Thoracic aorta (tissue), 2 donors: ENCODE measurements around the gene PRSS1. TPM values are rescaled to one million over a fixed set of nuclear protein-coding genes. Genes with fewer than 3 reads are reported as not detected.
"Not testable (repeated sequence)": the region's sequence is repeated elsewhere in the genome, so short reads cannot be mapped to it uniquely, and the experiment has no call there.

Source experiments
- ATAC-seq: fragments of 150-250 bp; one replicate; pipeline ENCODE4 v1.8.0; 2017; ENCODE audit warnings: low read depth; ENCODE audit not compliant: insufficient number of reproducible peaks, low FRiP score
- DNase-seq: peaks from one replicate; pipeline ENCODE4 v3.0.0-alpha.2; 2020; ENCODE audit warnings: low spot score
- H3K27ac ChIP-seq, 2 donors: fragments of 200-600 bp; sonication (generic); 1 replicate in 1 of 2; 2 replicates in 1 of 2; pipeline ENCODE4 v1.5.1; 2016; ENCODE audit warnings: mild to moderate bottlenecking in 2 of 2, moderate library complexity in 2 of 2
- H3K27me3 ChIP-seq: fragments of 200-600 bp; sonication (generic); replicated peaks from 2 replicates; pipeline ENCODE4 v1.6.0; 2016; ENCODE audit warnings: mild to moderate bottlenecking; ENCODE audit not compliant: insufficient read depth
- H3K36me3 ChIP-seq: fragments of 200-600 bp; sonication (generic); one replicate; pipeline ENCODE4 v1.5.1; 2016
- H3K4me1 ChIP-seq, 2 donors: fragments of 200-600 bp; sonication (generic); 1 replicate in 1 of 2; 2 replicates in 1 of 2; pipeline versions ENCODE4 v1.5.1 to v1.6.0; 2016; ENCODE audit warnings: low read depth in 2 of 2, mild to moderate bottlenecking in 1 of 2; ENCODE audit not compliant: control insufficient read depth in 1 of 2
- H3K4me3 ChIP-seq: fragments of 200-600 bp; sonication (generic); 2 replicates; pipeline ENCODE4 v1.5.1; 2016; ENCODE audit warnings: mild to moderate bottlenecking
- H3K9me3 ChIP-seq: fragments of 200-600 bp; sonication (generic); 2 replicates; pipeline ENCODE4 v1.5.1; 2016
- CTCF ChIP-seq: fragments of 200-600 bp; sonication (generic); IDR thresholded peaks from one replicate; pipeline ENCODE4 v1.5.1; 2019; ENCODE audit warnings: antibody characterized with exemption
- total RNA-seq, 2 donors: library from RNA; depleted of rRNA; stranded (reverse); fragments of >200 nt; gene quantifications; one replicate each; pipeline versions ENCODE4 v1.1.0 to v1.2.3, GENCODE V29; 2016

PRSS1 gene
- total RNA-seq: 10 to 100 TPM in 1 of 2 donors, 1 to 10 TPM in 1; 5.1 to 16.9 TPM

- DNase-seq: no peak
- no peak for ATAC-seq
Measured at GRCh38 chr7:142749218-142749993, at the start of gene PRSS1. Gene PRSS1 (plus strand): TSS chr7:142749472. CDS start chr7:142749485, 13 bp downstream.

GRCh38 chr7:142700935-142701334 lies 48.3 kb upstream of the PRSS1 start:
- not testable (repeated sequence) for H3K4me1 ChIP-seq, H3K36me3 ChIP-seq, ATAC-seq, H3K4me3 ChIP-seq, H3K27me3 ChIP-seq, DNase-seq, H3K9me3 ChIP-seq, H3K27ac ChIP-seq

More at GRCh38 chr7:142749218-142749993, at the start of gene PRSS1:
- no peaks in the 10 kb centered on the region for H3K4me1 ChIP-seq
- no peaks in the 10 kb centered on the region for H3K9me3 ChIP-seq
- no peak within 1 kb of the TSS for H3K27ac ChIP-seq
- no peaks in the 10 kb centered on the region for H3K36me3 ChIP-seq
- TF ChIP-seq CTCF: no peak
- no peaks in the 10 kb centered on the region for H3K27me3 ChIP-seq
- no peak within 1 kb of the TSS for H3K4me3 ChIP-seq

DNA sequence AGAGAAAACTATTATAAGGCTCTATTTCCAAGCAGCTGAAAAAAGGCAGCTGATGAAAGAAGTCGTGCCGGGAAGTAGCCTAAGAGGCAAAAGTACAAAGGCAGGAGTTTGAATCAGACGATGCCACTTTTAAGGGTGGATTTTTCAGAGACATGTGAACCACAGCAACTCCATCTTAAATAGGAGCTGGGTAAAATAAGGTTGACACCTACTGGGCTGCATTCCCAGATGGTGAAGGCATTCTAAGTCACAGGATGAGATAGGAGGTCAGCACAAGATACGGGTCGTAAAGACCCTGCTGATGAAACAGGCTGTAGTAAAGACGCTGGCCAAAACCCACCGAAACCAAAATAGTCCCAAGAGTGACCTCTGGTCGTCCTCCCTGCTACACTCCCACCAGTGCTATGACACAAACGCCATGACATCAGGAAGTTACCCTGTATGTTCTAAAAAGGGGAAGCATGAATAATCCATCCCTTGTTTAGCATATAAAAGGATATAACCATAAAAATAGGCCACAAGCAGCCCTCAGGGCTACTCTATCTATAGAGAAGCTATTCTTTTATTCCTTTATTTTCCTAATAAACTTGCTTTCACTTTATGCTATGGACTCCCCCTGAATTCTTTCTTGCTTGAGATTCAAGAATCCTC lies 45.5 kb upstream of the PRSS1 start:
- Histone ChIP-seq H3K27ac (no peak overlapping the region), H3K4me3 (no peak overlapping the region), H3K9me3 (no peaks in the 10 kb centered on the region), H3K36me3 (no peaks in the 10 kb centered on the region), H3K4me1 (peaks cover 3 to 13% of the 10 kb centered on the region in 2 donors), H3K27me3 (no peaks in the 10 kb centered on the region)
- no peak for TF ChIP-seq CTCF
- DNase-seq (no peak), ATAC-seq (no peak)

DNA sequence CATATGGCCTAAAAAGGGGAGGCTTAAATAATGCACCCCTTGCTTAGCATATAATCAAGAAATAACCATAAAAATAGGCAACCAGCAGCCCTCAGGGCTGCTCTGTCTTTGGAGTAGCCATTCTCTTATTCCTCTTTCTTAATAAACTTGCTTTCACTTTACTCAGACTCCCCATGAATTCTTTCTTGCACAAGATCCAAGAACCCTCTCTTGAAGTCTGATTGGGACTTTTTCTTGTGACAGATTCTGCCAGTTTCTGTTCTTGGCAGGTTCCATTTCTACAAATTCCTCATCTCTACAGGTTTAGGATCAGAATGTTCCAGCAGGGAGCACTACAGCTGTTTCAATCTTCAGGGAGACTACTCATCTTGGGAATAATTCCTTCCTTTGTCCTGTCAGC lies 40.5 kb upstream of the PRSS1 start:
- ATAC-seq, H3K36me3 ChIP-seq, H3K27me3 ChIP-seq, H3K4me3 ChIP-seq, H3K27ac ChIP-seq, DNase-seq, H3K9me3 ChIP-seq: not testable (repeated sequence)
- H3K4me1 ChIP-seq: peaks cover 4 to 26% of the 10 kb centered on the region in 2 donors

DNA sequence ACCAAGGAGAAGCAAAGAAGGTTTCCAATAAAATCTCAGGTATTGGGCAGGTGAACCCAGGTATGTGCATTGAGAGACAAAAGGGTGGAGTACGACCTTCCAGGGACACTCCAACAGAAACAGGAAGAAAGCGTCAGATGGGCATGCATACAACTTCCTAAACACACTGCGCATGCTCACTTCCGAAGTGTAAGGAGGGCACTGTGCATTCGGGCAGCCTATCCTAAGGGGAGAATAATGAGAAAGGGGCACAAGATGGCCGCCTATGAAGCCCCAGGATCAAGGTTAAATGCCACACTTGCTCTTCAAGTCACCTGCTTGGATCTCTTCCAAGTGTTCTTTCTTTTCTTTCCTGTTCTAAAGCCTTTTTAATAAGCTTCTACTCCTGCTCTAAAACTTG lies 39.4 kb upstream of the PRSS1 start:
- Histone ChIP-seq H3K27ac (no peak overlapping the region), H3K4me1 (peaks cover 4 to 26% of the 10 kb centered on the region in 2 donors), H3K4me3 (no peak overlapping the region), H3K27me3 (no peaks in the 10 kb centered on the region), H3K36me3 (no peaks in the 10 kb centered on the region), H3K9me3 (no peaks in the 10 kb centered on the region)
- no peak for TF ChIP-seq CTCF
- ATAC-seq: no peak
- no peak for DNase-seq

DNA sequence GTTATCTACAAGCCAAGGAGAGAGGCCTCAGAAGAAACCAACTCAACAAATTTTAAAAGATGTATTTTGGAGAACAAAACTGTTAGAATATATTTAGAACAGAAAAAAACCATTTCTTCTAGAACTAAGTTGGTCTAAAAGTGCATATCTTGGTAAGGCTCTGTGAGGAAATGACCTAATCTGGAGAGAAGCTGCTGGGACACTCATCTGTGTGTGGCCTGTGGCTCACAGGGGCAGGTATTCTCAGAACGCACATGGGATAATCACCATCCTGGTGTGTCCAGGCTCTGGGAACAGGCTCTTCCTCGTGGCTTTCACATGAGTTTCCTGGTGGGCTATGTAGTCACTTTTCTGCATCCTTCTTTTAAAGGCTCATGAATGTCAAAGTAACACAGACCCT lies 38.1 kb upstream of the PRSS1 start:
- no peaks in the 10 kb centered on the region for H3K36me3 ChIP-seq
- no peaks in the 10 kb centered on the region for H3K9me3 ChIP-seq
- no peak for TF ChIP-seq CTCF
- DNase-seq (no peak), ATAC-seq (no peak)
- no peak overlapping the region for H3K27ac ChIP-seq
- H3K4me3 ChIP-seq: no peak overlapping the region
- peaks cover 4 to 26% of the 10 kb centered on the region in 2 donors for H3K4me1 ChIP-seq
- no peaks in the 10 kb centered on the region for H3K27me3 ChIP-seq
